Measurements from ENCODE around the gene TMEM203.

The TMEM203 gene

DNA sequence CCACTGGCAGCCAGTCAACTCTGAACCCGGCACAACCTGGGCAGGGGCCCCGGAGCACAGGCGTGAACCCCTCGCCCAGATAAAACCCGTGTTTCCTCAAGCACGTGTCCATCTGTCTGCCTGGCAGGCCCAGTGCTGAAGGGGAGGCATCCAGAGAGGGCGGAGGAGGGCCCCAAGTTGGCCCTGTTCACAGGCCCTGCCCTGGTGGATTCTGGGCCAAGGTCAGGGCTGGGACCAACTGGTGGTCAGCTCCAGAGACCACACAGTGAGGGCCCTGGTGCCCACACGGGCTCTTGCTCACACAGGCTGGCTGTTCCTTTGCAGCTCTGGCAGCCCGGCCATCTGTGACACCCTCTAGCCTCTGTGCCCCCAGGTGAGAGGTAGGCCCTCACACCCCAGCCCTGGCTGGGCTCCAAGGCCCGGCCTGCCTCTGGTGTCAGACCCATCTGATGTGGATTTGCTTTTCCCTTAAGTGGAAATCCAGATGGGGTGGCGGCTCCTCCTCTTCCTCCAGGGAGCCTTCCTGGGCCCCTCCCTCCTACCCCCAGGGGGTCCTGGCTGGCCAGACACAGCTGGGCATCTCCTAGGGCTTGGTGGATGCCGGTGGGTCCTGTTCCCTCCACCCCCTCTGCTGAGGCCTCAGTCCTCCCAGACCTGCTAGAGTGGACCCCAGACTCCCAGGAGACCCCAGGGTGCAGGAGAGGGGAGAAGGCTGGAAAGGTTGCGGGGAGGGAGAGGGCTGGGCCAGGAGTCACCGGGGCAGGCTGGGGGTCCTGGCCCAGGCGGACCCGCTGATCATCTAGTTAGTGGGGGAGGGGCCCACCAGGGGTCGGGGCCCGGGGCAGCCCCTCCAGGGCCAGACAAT, 45.1 kb upstream of the TMEM203 start:
- TF ChIP-seq, protein P1, sequence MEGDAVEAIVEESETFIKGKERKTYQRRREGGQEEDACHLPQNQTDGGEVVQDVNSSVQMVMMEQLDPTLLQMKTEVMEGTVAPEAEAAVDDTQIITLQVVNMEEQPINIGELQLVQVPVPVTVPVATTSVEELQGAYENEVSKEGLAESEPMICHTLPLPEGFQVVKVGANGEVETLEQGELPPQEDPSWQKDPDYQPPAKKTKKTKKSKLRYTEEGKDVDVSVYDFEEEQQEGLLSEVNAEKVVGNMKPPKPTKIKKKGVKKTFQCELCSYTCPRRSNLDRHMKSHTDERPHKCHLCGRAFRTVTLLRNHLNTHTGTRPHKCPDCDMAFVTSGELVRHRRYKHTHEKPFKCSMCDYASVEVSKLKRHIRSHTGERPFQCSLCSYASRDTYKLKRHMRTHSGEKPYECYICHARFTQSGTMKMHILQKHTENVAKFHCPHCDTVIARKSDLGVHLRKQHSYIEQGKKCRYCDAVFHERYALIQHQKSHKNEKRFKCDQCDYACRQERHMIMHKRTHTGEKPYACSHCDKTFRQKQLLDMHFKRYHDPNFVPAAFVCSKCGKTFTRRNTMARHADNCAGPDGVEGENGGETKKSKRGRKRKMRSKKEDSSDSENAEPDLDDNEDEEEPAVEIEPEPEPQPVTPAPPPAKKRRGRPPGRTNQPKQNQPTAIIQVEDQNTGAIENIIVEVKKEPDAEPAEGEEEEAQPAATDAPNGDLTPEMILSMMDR (IDR thresholded peaks at IDR 0.05; ENCODE audit: insufficient read depth, low read length), result no peak
- TF ChIP-seq POLR2AphosphoS5 (IDR thresholded peaks at IDR 0.05; ENCODE audit: low read depth) (no peak), REST (IDR thresholded peaks at IDR 0.05; ENCODE audit: insufficient replicate concordance, low read depth) (no peak)
- Histone ChIP-seq H3K27me3 (ENCODE audit: insufficient read depth, poor library complexity, severe bottlenecking) (no peaks in the 10 kb centered on the region), H3K27ac (replicated peaks) (no peak overlapping the region), H3K4me3 (replicated peaks; ENCODE audit: insufficient read depth, low read length) (no peak overlapping the region)
- DNase-seq (ENCODE audit: low read depth in 1 of 2, low spot score in 1 of 2), result no peak

GRCh38 chr9:137247916-137248175, 42.4 kb upstream of the TMEM203 start:
- H3K4me3 ChIP-seq (replicated peaks; ENCODE audit: insufficient read depth, low read length), result no peak overlapping the region
- H3K27ac ChIP-seq (replicated peaks), result no peak overlapping the region
- H3K27me3 ChIP-seq (ENCODE audit: insufficient read depth, poor library complexity, severe bottlenecking), result no peaks in the 10 kb centered on the region
- TF ChIP-seq GABPA (IDR thresholded peaks at IDR 0.05; ENCODE audit: low read depth) (no peak), SPI1 (IDR thresholded peaks at IDR 0.05; ENCODE audit: borderline replicate concordance, low read depth) (no peak), REST (IDR thresholded peaks at IDR 0.05; ENCODE audit: insufficient replicate concordance, low read depth) (no peak), POLR2AphosphoS5 (IDR thresholded peaks at IDR 0.05; ENCODE audit: low read depth) (no peak)
- TF ChIP-seq, protein P1 (IDR thresholded peaks at IDR 0.05; ENCODE audit: insufficient read depth, low read length), result no peak
- no peak for DNase-seq (ENCODE audit: low read depth in 1 of 2, low spot score in 1 of 2)

DNA sequence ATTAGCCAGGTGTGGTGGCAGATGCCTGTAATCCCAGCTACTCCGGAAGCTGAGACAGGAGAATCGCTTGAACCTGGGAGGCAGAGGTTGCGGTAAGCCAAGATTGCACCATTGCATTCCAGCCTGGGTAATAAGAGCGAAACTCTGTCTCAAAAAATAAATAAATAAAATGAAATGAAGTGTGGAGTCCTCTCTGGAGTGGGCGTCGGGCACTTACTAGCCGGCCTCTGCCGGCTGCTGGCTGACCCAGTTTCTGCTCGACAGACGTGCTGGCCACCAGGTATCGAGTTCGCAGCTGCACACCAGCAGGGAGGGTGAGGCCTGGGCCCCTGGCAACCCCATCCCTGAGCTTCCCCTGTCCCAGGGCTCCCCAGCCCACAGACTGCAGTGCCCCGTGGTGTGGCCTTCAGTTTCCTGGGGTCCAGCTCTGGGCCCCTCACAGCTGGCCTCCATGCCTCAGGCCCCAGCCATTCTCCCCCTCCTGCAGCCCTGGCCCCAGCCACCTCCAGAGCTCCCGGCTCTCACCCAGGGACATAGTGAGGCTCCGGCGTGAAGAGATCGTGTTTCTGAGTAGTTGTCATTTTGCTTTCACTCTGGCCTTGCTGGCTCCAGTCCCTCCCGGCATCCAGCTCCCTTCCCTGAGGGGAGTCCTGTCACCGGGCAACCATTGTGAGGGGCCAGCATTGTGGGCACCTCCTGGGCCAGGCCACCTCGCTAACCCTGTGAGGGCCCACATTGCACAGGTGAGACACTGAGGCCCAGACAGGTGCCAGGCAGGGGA, 41.9 kb upstream of the TMEM203 start:
- no peaks in the 10 kb centered on the region for H3K27me3 ChIP-seq (ENCODE audit: insufficient read depth, poor library complexity, severe bottlenecking)
- H3K27ac ChIP-seq (replicated peaks), result no peak overlapping the region
- H3K4me3 ChIP-seq (replicated peaks; ENCODE audit: insufficient read depth, low read length), result no peak overlapping the region
- no peak for TF ChIP-seq SPI1 (IDR thresholded peaks at IDR 0.05; ENCODE audit: borderline replicate concordance, low read depth)
- TF ChIP-seq, protein P1 (IDR thresholded peaks at IDR 0.05; ENCODE audit: insufficient read depth, low read length), result no peak
- no peak for TF ChIP-seq GABPA (IDR thresholded peaks at IDR 0.05; ENCODE audit: low read depth)
- no peak for TF ChIP-seq REST (IDR thresholded peaks at IDR 0.05; ENCODE audit: insufficient replicate concordance, low read depth)
- TF ChIP-seq POLR2AphosphoS5 (IDR thresholded peaks at IDR 0.05; ENCODE audit: low read depth), result no peak
- no peak for DNase-seq (ENCODE audit: low read depth in 1 of 2, low spot score in 1 of 2)

Measured in HL-60 (cell line).